Left hindlimb (tissue), 1 donor: ENCODE results near the gene SPOCD1.

Experiments
- DNase-seq: peaks from one replicate; pipeline ENCODE4 v3.0.0-alpha.2; 2018

SPOCD1 gene

DNA sequence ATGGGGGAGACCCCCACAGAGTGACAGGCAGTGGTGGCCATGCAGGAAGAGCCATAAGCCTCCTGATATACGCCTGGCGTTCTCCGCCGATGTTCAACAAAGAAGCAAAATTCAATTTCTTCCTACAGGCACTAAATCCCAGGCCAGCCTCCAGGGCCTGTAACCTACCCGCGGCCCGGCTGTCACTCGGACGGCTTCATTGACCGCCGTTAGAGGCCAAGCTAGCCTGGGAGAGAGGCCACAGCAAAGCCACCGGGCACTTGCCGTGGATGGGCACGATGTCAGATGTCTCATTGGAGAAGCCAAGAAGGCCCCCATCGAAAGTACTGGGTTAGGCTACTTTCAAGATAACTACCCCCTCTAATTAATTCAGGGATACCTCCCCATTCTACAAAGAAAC is 61.4 kb downstream of the SPOCD1 start:
- DNase-seq, result no peak

- peak; percentile 70 for DNase-seq
These were observed 62.0 kb downstream of the SPOCD1 start for GRCh38 chr1:31753707-31754349.

DNA sequence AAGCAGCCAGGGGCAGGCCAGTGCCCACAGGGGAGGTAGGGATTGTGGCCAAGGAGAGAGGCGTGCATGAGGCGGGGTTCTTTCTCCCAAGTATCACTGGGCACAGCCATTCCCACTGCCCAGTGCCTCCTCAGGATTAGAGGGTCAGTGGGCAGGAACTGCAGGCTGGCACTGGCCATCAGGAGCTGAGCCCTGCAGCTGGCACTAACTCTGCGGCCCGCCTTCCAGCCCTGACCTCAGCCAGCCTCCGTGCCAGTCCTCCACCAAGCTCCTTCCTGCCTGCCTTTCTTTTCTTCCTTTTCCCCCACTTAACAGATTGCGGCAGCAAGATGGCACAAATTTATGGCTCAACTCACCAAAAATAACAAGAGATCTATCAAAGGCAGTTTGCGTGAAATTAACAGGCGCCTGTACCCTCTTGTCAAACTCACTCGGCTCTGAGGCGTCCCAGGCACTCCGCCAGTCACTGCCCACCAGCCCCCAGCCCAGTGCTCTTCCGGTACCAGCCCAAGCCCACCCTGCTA is 62.8 kb downstream of the SPOCD1 start:
- no peak for DNase-seq

GRCh38 chr1:31752258-31752657 is 63.6 kb downstream of the SPOCD1 start:
- DNase-seq, result no peak

DNA sequence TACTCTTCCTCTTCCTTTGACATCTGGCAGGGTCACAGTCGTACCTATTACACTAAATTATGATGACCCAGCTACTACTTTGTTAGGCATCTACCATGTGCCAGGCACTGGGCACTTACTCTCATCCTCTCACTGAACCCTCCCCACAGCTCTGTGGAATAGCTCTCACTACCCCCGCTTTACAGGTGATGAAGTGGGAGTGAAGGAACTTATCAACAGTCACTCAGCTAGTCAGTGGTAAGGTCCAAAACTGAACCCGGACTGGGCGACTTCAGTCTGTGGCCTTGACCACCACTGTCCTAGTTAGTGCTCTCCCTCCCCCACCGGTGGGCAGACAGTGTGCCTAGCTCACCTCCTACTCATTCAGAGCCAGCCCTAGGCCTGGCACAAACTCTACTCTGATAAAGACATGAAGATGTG is 64.0 kb downstream of the SPOCD1 start:
- no peak for DNase-seq

- DNase-seq, result no peak
These were observed 64.8 kb downstream of the SPOCD1 start for GRCh38 chr1:31750858-31751510.

- no peak for DNase-seq
These were observed 65.8 kb downstream of the SPOCD1 start for GRCh38 chr1:31749785-31750735.

GRCh38 chr1:31748365-31748764 is 67.5 kb downstream of the SPOCD1 start:
- no peak for DNase-seq

DNA sequence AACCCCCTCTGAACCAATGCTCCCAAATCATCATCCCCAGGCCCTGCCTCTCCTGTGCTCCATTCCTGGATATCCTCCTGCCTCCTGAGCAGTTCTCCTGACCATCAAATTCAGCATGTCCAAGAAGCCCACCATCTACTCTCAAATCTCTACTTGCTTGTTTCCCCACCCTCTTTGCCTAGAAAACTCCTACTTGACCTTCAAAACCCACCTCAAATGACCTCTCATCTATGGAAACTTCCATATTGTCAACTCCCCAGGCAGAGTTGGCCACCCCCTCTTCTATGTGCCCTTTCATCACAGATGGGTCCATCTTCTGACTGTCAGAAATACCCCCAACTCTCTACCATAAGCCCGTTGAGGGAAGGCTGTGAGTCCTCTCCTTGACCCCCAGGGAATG is 68.5 kb downstream of the SPOCD1 start:
- DNase-seq, result no peak

DNA sequence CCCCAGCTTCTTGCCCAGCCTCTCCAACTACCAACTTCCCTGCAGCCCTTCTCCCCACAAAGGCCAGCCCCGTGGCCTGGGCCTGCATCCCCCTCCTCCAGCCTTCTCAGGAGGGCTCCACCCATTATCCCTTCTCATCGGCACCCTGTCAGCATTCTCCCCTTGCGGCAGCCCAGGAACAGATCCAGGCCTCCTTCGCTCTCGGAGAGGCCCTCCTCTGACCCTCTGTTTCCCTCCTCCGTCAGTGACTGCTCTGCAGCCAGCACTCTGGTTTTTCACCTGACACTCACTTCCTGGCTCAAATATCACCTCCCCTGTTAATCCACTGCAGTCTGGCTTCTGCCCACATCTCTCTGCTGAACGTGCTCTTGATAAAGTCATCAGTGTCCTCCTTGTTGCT is 69.1 kb downstream of the SPOCD1 start:
- no peak for DNase-seq

GRCh38 chr1:31745946-31746670 is 69.7 kb downstream of the SPOCD1 start:
- no peak for DNase-seq

- peak; percentile 76 for DNase-seq
These were observed 70.5 kb downstream of the SPOCD1 start for GRCh38 chr1:31745096-31745945.

GRCh38 chr1:31744165-31744888 is 71.5 kb downstream of the SPOCD1 start:
- no peak for DNase-seq

- DNase-seq, result no peak
These were observed 73.2 kb downstream of the SPOCD1 start for GRCh38 chr1:31742462-31743212.
